NCI-H82 treated with DMSO at 0.1 percent for 48 hours (cell line): ENCODE measurements around the gene MAP3K15.
A peak's percentile ranks its signal among the peaks of the same experiment; 100 is the strongest.

Experiments
- DNase-seq: peaks from one replicate; lab custom pipeline; 2025; ENCODE audit not compliant: unreplicated experiment; lab: John Stamatoyannopoulos, UW

MAP3K15 gene

DNA sequence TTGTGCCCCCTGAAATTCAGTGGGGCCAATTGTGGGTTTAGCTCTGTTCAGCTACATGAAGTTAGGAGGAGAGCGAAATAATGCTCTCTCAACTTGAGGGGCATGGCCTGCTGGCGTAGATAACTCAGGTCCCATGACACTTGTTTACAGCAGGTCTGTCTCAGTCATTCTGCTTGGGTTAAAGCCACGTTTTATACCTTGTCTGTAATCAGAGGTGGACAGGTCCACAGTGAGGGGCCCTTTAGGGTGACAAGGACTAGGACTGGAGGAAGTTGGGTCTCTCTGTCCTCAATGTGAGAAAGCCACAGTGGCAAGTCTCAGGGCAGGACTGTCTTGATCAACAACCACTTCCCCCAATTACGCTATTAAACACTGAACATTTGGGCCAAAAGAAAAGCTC, 122.6 kb downstream of the MAP3K15 start:
- DNase-seq = no peak

DNA sequence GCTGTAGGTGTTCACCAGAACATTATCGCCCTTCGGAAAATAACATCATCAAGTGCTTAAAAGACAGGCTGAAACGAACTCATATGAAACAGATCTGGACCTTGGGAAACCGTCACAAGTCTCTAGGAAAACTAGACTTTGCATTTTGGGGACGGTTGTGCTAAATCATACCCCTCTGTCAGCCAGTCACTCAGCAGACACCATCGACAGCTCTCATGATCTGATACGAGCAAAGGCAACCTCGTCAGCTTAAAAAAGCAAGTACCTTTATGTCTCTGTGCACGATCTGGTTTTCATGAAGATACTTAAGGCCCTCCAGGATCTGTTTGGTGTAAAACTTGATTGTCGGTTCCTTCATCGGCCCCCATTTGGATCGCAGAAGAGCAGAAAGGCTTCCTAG, 123.2 kb downstream of the MAP3K15 start:
- no peak for DNase-seq

DNA sequence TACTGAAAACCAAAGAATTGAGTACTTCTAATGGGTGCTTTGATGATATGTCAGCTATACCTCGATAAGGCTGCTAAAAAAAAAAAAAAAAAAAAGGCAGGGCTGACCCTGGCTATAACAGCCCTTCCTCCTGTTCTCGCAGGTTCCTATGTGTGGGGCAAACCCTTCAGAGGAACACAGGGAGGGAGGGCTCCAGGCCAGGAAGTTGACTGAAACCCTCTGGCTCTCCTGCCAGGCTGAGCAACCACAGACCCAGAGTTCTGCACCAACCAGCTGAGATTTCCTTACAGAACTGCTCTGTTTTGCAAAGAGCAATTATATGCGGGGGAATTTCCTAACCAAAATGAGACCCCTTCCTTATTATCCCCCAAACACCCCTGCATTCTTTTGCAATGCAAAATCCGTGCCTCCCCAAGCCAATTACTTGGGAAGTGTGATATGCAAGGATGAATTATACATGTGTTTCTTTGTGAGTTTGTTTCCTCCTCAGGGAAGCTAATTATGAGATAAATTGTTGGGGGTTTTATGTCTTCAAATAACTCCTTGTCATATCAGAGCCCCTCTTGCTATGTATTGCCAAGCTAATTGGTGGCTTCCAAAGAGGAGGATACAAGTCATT, 126.0 kb downstream of the MAP3K15 start:
- DNase-seq = no peak

DNA sequence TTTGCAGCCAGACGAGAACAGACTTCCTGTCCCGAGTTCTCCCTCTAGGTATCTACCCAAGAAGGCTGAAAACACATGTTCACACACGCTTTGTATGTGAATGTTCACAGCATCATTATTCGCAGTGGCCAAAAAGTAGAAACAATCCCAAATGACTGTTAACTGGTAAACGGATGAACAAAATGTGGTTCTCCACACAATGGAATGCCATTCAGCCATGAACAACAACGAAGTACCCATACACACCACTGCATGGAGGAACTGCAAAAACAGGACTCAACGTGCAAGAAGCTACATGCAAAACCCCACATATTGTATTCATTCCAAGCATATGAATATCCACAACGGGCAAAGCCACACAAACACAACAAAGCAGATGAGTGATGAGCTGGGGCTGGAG, 126.6 kb downstream of the MAP3K15 start:
- no peak for DNase-seq

DNA sequence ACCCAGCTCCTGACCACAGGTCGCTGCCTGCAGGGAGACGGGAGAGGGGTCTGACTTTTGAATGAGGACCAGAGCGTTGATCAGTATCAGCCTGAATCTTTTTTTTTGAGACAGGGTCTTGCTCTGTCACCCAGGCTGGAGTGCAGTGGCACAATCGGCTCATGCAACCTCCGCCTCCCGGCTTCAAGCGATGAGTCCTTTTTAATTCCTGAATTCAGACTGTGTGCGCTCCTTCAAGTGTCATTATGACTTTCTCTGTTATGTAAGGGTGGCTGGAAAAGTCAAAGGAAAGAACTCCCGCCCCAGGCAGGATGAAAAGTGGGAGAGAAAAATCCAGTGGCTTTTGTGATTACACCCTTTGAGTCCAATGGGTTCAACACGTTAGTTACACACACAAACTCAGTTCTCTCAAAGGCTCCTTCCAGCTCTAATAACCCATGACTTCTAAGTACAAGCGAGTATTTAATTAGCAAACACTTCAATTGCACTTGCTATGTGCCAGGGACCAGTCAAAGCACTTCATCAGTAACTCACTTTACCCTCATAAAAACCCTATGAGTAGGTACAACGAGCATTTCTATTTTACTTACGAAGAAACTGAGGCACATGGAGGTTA, 127.1 kb downstream of the MAP3K15 start:
- no peak for DNase-seq

DNA sequence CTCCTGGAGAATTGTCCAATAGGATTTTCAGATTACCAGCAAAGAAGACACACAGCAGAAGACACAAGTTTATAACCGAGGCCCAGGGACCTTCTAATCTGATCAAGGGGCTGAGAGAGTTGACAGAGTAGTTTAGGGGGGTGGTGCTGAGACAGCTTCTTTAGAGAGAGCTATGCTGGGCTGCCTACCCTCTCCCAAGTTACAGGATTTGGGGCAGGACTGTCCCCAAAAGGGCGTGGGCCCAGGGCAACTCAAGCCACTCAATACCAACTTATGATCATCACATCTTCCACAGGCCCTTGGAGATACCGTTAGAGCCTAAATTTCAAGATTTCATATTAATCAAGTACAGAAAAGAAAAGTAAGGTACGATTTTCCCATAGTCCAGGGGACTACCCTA, 128.6 kb downstream of the MAP3K15 start:
- DNase-seq = no peak

DNA sequence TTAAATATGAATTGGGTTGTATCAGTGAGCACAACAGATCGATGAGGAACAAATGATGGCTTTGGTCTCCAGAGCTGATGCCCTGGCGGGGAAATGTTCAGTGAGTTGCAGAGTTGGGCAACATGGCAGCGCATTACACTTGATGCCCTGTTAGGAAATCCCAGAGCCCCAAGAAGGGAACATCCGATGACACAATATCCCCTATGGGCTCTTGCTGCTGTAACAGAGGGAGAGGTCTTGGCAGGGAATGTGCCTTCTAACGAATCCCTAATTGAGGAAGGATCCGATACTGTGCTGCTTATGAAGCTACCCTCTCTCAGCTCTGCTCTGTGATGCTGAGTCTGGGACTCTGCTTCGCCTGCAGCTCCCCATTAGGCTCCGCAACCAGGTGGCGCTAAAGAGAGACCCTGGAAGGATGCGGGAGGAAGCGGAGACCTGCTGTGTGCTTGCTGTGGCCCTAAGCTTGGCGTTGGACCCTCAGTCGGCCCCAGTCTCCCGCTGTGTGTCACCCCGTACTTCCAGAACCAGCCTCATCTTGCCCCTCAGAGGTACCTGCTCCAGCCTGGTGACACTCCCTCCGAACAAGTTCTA, 132.7 kb downstream of the MAP3K15 start:
- DNase-seq = peak; percentile 11

DNA sequence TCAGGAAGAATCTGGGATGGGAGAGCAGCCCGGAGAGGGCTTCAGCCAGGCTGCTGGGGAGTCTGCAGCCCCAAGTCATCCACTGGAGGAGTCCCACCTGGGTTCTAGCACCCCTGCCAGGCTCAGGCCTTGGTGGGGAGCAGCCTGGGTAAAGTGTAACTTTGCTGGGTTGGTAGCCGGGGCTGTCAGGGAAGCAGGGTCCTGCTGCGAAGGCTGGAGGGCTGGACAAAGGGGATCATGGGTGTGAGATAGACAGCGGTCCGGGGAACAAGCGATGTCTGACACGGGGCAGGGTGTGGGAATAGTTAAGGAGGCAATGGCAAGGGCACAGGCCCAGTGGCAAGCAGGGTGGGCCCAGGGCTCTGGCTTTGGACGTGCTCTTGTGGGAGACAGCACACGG, 134.0 kb downstream of the MAP3K15 start:
- no peak for DNase-seq

DNA sequence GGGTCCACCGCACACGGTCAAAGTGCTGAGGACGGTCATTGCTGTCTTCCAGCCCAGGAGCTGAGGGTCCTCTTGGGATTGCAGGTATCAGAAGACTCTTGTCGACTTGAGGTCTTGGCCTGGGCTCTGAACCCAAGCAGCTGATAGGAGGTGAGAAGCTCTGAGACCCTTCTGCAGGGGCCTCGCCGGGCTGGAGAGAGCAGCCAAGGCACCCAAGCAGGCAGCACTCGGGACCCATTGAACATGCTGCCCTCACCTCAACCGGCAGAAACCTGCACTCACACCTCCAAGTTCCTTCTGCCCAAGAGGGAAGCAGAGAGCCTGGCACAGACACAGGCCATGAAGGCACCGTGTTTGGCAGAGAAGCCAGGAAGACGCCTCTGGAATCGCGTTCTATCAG, 137.5 kb downstream of the MAP3K15 start:
- no peak for DNase-seq

DNA sequence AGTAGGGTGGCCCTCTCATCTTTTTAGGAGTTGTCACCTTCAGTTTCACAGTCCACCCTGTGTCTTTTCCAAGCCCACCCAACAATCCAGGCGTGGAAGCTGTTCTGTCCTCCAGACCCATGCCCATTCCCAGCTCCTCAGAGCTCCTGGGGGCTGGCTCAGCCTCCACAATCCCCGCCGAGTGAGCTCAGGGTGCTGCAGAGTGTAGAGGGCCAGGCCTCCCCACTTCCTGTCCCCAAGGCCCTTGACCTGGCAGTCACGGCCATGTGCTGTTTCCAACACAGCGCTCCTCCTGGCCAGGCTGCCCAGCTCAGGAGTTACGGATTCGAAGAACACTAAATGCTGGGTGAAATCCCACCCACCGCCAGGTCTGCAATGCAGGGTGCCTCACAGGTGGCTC, 139.8 kb downstream of the MAP3K15 start:
- no peak for DNase-seq

DNA sequence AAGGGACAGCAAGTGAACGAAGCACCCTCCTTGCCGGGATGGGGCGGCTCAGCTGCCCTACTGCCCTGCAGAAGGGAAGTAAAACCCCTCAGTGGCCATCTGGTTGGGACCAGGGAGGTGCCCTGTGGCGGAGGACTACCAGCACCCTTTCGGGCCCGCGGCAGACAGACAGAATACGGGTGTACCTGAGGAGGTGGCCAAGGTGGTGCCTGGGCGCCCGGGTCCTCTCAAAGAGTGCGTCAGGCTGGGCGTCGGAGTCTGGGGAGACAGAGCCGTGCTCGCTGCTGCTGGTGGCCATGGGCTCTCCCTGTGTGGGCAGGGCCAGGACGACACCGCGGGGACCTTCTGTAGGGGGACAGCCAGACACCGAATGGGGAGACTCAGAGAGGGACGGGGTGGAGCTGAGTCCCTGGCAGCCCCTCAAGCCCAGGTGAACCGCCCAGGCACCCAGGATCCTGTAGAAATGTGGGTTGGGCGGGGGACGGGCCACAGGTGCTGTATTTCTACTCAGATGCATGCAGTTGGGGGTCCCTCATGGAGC, 141.9 kb downstream of the MAP3K15 start:
- no peak for DNase-seq

DNA sequence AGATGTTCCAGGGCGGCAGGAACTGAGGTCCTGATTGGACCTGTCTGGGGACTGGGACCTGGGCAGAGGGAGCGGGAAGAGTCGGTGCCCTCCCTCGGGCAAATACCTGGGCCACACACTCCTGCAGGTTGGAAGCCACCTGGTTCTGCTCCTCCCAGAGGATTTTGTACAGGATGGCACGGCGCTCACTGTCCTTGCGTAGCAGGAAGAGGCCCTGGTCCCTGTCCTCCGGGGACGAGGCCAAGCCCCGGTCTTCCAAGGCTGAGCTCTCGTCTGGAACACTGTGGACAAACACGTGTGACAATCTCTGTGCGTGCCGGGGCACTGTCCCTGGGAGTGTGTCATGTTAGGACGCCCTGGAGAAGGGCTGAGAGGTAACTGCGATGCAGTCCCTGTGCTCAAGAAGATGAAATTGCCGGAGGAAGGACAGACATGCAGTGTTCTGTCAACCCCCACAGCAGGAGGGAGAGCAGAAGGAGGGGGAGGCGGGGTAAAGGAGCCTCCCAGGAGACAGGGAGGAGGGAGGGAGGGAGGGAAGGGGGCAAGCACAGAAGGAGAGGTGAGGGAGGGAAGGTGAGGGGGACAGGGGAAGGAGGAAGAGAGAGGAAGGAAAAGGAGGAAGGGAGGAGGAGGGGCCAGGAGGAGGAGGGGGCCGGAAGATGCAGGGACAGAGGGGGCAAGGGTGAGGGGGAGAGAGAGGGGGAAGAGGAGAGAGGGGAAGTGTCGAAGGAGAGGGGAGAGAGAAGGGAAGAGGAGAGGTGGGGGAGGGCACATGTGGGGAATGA, 142.6 kb downstream of the MAP3K15 start:
- peak; percentile 7 for DNase-seq

DNA sequence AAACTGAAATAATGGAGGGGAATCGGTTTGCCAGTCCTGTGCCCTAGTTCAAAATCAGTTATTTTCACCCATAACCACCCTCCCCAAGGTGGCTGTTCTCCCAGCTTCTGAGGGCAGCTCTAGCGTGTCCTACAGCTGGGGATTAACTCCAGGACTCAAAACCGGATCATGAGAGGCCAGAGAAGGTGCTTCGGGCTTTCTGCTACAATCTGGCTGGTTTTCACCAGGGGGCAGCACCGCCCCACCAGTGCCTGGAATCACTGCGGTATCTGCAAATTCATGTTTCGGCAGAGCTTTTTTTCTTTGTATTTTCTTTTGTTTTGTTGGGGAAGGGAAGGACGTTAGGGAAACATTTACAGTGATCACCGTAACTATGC, 143.2 kb downstream of the MAP3K15 start:
- peak; percentile 75 for DNase-seq

DNA sequence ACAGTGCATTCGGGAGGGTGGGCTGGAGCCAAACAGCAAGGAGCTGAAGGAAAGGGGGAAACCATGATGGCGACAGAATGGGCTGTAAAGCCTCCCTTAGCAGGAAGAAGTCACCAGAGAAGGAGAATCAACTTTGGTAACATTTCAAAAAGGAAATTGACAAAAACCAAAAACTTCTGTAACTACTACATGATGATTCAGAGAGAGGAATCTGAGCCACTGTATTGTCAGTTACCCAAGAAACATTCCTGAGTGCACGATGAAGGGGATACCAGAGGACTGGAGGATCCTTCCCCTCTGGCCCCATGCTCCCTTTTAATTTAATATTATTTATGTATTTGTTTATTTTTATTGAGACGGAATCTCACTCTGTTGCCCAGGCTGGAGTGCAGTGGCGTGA, 145.2 kb downstream of the MAP3K15 start:
- no peak for DNase-seq

DNA sequence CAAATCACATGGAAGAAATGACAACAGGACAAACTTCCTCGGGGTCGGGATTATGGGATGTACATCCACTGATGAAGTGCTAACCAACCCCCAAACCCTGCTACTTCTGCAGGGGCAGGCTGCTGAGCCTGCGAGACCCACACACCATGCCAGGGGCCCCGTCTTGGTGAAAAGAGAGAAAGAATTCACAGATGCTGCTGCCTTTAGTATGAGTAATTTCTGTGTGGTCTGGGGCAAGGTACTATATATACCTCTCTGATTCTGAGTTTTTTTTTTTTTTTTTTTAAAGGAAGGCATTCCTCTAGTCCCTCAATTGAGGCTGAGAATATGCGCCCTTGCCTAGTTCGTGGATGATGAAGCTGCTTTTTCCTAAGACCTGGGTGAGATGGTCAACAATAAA, 146.7 kb downstream of the MAP3K15 start:
- DNase-seq = no peak

DNA sequence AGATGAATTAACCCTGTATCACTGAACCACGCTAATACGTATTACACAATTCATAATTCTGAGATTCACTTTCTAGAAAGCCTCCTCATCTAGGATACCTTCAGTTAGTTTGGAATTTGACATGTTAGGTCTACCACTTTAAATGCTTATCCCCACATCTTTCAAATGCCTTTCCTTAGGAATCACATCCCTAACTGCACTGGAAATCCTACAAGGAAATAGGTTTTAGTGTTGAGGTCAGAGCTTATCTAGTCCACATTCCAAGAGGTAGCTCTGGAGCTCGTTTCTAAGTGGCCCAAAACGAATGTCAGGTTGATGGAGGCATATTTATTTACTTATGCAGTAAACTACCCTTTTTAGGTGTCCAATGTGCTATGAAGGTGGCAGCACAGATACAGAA, 153.6 kb downstream of the MAP3K15 start:
- DNase-seq = no peak

DNA sequence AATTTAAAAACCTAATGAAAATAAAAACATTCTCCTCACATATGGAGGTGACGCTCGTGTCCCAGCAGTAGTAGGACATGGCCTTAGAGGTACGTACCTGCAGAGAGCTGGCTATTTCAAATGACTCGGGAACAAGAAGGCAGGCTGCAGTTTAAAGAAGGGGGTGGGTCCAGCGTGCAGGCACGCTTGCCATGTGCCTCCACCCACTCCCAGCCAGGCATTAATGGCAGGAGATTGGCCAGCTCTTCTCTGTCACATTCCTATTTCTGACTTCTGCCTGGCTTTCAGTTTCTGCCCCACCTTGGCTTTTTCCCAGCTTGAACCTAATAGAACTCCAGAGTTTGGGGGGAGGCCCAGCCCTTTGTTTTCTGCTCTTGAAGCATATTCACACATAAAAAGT, 154.4 kb downstream of the MAP3K15 start:
- no peak for DNase-seq

DNA sequence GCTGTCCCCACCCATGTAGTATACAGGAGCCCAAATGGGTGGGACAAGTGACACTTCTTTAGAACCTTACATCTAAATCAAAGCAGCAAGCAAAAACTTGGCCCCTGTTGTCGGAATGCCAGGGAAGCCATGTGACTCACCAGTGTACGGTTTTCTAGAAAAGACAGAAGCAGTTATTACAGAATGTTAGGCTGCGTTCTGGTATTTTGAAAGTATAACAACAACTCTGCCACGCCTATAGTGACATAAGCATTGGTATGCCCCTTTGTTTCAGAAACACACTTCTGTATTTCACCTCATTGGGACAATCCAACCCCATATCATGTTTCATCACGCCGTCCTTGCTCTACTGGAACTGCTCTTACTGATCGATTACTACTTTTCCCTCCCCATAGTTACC, 156.8 kb downstream of the MAP3K15 start:
- no peak for DNase-seq

DNA sequence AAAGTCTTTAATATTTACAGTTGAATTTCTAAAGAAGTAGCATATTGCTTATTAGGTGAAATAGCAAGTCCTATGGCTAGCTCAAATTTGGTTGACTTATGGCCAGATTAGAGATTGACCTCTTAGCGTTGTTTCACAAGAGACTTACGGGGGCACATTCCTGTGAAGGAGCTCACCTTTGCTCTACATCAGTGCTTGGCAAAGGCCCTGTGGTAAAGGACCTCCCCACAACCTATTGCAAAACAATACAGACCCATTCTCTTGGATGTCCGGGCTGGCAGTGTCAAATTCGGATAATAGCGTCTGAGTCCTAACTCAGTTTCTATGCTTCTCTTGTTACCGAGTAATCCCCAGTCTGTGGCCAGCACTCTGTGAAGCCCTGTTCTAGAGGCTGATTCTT, 160.7 kb downstream of the MAP3K15 start:
- no peak for DNase-seq

DNA sequence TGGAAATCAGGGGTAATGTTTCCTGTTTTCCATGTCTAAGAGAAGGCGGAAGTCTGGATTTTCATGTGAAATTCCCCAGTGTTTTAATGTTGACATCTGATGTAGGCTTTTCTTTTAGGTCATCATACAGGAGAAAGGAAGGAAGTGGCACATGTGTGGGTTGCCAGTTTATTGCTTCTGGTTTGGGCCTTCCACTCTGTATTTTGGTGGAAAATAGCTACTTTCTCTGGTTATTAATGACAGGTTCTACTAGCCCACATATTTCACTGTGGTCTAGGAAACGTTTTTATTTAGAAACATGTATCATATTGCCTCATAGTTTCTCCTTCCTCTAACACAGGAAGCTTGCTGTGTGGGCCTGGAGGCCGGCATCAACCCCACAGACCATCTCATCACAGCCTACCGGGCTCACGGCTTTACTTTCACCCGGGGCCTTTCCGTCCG, 164.3 kb downstream of the MAP3K15 start:
- DNase-seq = no peak

DNA sequence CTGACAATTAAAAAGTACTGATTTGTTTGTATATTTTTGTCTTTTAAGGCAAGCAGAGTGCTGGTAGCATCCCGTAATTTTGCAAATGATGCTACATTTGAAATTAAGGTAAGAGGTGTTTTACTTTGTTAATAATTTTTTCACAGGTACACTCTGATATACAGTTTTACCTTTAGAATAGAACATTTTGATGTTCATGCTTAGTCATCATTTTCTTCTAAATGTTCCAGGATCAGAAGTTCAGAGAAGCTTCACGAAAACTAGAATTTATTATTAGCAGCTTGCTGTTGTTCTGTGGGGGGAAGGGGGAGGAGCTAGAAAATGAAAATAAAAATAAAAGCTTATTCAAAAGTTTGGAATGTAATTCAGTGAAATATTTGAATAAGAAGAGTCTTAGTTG, 166.0 kb downstream of the MAP3K15 start:
- DNase-seq = no peak

DNA sequence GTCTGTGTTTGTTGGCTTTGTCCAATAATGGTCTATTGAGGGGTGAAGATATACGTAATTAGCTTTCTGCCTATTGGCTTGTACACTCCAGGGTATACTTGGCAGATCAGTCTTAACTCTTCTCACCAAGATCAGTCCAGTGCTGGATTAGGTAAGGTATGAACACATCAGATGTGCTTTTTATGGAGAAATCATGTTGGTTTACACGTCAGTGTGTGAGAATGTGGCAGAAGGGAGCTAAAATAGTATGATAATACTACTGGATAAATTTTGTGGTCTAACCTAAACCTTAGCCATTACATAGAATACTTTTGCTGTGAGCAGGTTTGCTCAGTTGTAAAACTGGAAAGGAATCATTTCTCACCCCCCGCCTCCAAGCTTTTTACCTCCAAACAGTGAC, 167.4 kb downstream of the MAP3K15 start:
- DNase-seq = no peak
